ENCODE results near the gene LIME1. TPM values are rescaled to one million over a fixed set of nuclear protein-coding genes. Genes with fewer than 3 reads are reported as not detected.

The LIME1 gene
- total RNA-seq, 4 donors from 2014 or later: 1.6 to 16.6 (median 4.8) TPM

DNA sequence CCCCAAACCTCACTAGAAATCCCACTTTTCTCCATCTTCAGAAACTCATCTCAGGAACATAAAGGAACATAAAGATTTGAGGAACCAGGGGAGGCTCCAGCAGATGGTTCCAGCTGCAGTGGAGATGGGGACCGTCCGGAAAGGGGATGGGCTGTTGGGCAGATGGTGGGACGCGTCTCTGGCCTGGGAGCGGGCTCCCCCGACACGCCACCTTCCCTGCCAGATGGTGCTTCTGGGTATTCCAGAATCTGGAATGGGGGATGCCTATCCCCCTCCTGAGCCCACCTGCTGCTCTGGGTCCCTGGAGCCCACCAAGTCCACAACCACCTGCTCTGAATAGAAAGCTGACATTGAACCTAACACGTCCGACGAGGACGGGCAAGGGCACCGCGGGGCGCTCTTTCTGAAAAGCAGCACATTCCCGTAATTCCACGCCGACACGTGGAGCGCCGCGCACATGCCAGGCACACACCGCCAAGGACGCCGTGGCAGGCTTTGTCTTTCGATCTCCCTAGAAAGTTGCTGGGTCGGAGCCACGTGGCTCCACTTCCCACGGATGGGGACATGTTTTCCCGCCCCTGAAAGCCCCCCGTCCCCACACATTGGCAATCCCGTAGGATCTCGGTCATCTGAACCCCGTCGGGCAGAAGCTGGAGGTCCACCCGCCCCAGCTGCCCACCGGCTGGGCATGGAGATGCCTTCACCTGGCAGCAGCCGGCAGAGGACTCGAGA lies 30.4 kb downstream of the LIME1 start:
- TF ChIP-seq, protein P1, sequence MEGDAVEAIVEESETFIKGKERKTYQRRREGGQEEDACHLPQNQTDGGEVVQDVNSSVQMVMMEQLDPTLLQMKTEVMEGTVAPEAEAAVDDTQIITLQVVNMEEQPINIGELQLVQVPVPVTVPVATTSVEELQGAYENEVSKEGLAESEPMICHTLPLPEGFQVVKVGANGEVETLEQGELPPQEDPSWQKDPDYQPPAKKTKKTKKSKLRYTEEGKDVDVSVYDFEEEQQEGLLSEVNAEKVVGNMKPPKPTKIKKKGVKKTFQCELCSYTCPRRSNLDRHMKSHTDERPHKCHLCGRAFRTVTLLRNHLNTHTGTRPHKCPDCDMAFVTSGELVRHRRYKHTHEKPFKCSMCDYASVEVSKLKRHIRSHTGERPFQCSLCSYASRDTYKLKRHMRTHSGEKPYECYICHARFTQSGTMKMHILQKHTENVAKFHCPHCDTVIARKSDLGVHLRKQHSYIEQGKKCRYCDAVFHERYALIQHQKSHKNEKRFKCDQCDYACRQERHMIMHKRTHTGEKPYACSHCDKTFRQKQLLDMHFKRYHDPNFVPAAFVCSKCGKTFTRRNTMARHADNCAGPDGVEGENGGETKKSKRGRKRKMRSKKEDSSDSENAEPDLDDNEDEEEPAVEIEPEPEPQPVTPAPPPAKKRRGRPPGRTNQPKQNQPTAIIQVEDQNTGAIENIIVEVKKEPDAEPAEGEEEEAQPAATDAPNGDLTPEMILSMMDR (IDR thresholded peaks at IDR 0.05; ENCODE audit: low read depth): no peak

DNA sequence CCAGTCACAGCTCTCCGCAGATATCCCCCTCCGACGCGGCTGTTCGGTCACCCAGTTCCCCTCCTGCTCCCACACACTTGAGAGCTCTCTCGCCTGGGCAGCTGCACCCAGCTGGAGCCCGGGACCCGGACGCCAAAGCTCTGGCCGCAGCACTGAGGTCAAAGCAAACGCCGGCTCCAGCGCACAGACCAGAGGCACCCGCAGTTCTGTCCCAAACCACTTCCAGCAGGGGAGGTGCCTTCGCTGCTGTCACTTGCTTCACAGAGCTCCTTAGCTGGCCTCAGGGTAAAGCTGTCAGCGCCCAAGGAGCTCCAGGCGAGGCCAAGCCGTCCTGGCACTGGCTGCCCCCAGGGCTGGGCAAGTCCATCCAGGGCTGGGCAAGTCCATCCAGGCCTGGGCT lies 31.0 kb downstream of the LIME1 start:
- TF ChIP-seq, protein P1 (IDR thresholded peaks at IDR 0.05; ENCODE audit: low read depth): no peak

DNA sequence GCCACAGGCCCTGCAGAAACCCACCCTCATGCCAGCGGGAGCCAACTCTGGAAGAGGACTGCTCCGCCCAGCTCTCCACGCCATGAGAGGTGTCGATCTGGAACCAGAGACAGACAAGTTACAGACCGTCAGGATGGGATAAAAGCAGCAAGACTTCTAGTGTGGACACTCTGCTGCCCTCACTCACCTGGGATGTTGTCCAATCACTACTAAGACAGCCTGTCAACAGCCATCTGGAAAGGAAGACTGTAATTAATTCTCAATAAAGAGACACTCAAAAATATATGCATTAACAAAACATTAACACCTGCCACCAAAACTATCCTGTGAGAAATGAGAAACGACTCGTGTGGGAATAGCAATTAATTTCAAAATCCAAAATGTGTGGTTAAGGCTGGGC lies 31.4 kb downstream of the LIME1 start:
- TF ChIP-seq, protein P1 (IDR thresholded peaks at IDR 0.05; ENCODE audit: low read depth): no peak

DNA sequence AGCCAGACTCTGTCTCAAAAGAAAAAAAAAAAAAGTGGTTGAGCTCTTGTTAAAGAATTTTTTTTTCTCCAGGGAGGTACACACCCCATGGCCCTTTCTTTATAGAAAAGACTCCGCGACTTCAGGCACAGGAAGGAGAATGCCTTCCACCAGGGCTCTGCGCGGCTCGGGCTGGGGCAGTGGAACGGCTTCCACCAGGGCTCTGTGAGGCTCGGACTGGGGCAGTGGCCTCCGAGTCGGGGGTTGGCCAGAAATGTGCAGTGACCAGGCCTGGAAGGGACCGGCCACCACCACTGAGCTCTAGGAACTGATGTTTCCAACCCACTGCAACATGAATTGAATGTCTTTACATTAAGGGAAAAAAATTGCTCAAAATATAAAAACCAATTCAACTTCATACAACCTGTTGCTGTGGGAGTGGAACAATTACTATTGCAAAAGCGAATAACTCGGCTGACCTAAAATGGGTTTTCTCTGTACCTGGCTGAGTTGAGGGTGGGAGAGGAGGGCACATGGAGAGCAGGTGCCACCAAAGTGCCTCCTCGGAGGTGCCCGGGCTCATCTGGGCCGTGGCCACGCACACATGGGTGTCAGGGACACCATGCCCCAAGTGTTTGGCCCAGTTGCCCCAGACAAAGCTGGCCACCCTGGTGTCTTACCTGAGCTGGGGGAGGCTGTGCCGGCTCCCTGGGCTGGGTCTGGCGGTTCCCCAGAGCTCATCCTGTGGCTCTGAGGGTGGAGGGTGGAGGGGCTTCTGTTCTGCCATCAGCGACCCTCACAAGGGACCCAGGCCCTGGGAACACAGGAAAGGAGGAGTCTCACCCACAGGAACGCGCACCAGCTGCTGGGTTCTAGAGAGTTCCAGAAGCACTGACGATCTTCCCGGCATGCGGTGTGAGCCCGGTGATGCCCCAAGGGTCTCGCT lies 32.4 kb downstream of the LIME1 start:
- TF ChIP-seq, protein P1 (IDR thresholded peaks at IDR 0.05; ENCODE audit: low read depth): no peak

DNA sequence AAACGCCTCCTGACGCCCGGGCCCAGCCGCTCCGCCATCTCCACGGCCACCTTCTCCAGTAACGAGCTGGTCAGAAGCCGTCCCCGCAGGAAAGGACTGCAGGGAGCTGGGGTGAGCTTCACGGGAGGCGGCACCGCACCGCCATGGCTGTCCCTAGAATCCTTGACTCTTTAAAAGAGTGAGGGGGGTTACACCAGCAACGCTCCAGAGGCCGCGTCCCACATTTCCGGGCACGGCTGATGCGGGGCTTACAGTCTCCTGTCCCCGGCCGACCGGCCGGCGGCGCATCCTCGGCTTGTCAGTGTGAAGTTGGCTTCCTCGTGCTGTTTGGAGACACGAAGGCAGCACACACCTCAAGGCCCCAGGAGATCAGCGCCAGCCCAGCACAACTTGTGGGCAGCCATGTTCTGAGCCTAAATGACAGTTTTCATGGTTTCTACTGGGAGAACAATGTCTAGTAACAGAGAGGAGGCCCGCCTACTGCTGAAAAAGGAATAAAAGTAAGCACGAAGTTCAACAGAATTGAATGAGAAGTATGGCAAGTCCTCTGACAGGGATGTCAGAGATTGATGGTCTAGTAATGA lies 33.5 kb downstream of the LIME1 start:
- TF ChIP-seq, protein P1 (IDR thresholded peaks at IDR 0.05; ENCODE audit: low read depth): no peak

DNA sequence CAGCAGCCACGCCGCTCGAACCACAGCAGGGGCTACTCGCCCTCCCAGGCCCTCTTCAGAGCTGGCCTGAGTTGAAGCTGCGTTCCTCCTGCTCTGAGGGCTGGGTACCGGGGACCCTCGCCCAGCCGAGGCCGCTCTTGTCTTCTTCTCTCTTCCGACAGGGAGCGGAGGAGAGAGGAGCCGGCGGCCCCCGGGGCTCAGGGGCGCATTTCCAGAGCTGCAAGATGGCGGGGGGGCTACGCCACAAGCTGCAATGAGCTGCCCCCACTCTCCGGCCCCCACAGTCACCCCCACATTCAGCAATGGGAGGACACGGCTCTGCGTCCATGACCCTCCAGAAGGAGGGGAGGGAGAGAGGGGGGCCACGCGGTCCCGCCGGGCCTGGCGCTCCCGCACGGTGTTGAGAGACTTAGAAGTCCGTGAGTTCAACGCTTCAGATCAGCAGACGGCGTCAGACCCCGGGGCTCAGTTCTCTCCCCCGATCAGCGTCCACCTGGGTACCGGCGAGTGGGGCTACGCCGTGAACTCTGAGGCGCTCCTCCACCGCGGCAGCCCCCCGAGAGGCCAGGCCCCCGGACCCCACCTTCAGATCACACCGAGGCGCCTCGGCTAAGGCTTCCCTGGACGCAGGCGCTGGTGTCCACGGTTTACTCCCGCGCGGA lies 34.7 kb downstream of the LIME1 start:
- TF ChIP-seq, protein P1 (IDR thresholded peaks at IDR 0.05; ENCODE audit: low read depth): no peak
